BE2C (cell line): ENCODE data around the gene GOLGB1.
"Not testable (repeated sequence)": the region's sequence is repeated elsewhere in the genome, so short reads cannot be mapped to it uniquely, and the experiment has no call there.

Source experiments
- DNase-seq: peaks from one replicate; pipeline ENCODE4 v3.0.0-alpha.2; 2020
- H3K27me3 ChIP-seq: fragments of 250-450 bp; sonication (Bioruptor Pico); 2 replicates; pipeline ENCODE4 v1.5.1; 2020; ENCODE audit warnings: mild to moderate bottlenecking
- H3K36me3 ChIP-seq: fragments of 250-450 bp; sonication (Bioruptor Pico); 2 replicates; pipeline ENCODE4 v1.5.1; 2020; ENCODE audit warnings: mild to moderate bottlenecking
- H3K4me1 ChIP-seq: fragments of 250-450 bp; sonication (Bioruptor Pico); 2 replicates; pipeline ENCODE4 v1.5.1; 2020
- H3K4me3 ChIP-seq: 2 replicates; pipeline ENCODE4 v1.5.1; 2011; ENCODE audit warnings: low read depth, low read length
- H3K9me3 ChIP-seq: fragments of 250-450 bp; sonication (Bioruptor Pico); 2 replicates; pipeline ENCODE4 v1.5.1; 2020
- TF ChIP-seq, protein P1 (sequence below): IDR thresholded peaks from 2 replicates; pipeline ENCODE4 v1.5.1; 2012; ENCODE audit warnings: mild to moderate bottlenecking, low read depth, low read length

The GOLGB1 gene

GRCh38 chr3:121748680-121749275, 763 bp downstream of the GOLGB1 start:
- H3K9me3 ChIP-seq, result no peaks in the 10 kb centered on the region
- H3K4me3 ChIP-seq, result peak overlapping the region; percentile 91
- TF ChIP-seq, protein P1, sequence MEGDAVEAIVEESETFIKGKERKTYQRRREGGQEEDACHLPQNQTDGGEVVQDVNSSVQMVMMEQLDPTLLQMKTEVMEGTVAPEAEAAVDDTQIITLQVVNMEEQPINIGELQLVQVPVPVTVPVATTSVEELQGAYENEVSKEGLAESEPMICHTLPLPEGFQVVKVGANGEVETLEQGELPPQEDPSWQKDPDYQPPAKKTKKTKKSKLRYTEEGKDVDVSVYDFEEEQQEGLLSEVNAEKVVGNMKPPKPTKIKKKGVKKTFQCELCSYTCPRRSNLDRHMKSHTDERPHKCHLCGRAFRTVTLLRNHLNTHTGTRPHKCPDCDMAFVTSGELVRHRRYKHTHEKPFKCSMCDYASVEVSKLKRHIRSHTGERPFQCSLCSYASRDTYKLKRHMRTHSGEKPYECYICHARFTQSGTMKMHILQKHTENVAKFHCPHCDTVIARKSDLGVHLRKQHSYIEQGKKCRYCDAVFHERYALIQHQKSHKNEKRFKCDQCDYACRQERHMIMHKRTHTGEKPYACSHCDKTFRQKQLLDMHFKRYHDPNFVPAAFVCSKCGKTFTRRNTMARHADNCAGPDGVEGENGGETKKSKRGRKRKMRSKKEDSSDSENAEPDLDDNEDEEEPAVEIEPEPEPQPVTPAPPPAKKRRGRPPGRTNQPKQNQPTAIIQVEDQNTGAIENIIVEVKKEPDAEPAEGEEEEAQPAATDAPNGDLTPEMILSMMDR, result no peak
- DNase-seq, result no peak
- no peaks in the 10 kb centered on the region for H3K27me3 ChIP-seq
- peaks cover 5% of the 10 kb centered on the region; the same call in 1 of the 2 replicates for H3K4me1 ChIP-seq
- H3K36me3 ChIP-seq, result no peaks in the 10 kb centered on the region

- TF ChIP-seq, protein P1, result no peak
- H3K36me3 ChIP-seq, result no peaks in the 10 kb centered on the region
- DNase-seq, result no peak
- peaks cover 5% of the 10 kb centered on the region; the same call in 1 of the 2 replicates for H3K4me1 ChIP-seq
- no peaks in the 10 kb centered on the region for H3K27me3 ChIP-seq
- H3K4me3 ChIP-seq, result no peak overlapping the region
- H3K9me3 ChIP-seq, result peaks cover 3% of the 10 kb centered on the region; the same call in 1 of the 2 replicates
These were observed 1.6 kb downstream of the GOLGB1 start for GRCh38 chr3:121747976-121748375.

DNA sequence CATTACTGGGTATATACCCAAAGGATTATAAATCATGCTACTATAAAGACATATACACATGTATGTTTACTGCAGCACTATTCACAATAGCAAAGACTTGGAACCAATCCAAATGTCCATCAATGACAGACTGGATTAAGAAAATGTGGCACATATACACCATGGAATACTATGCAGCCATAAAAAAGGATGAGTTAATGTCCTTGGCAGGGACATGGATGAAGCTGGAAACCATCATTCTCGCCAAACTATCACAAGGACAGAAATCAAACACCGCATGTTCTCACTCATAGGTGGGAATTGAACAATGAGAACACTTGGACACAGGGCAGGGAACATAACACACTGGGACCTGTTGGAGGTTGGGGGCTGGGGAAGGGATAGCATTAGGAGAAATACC, 6.4 kb downstream of the GOLGB1 start:
- not testable (repeated sequence) for DNase-seq, H3K4me1 ChIP-seq, H3K9me3 ChIP-seq, H3K4me3 ChIP-seq, H3K27me3 ChIP-seq, H3K36me3 ChIP-seq

DNA sequence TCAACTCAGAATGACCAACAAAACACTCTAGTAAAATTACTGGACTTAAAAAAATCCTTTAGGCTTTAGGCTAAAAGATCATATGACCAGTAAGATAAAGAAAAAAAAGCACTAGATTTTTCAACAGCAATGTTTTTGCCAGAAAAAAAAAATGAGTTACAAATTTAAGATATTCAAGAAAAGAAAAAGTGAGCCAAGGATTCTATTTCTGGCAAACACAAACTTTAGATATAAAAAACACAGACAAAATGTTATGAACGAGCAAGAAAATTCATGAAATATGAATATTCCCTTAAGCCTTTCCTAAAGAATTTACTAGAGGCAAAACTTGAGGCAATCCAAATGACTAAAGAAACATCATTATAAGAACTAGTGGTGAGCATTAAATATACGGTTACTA, 8.6 kb downstream of the GOLGB1 start:
- H3K27me3 ChIP-seq, result no peaks in the 10 kb centered on the region
- DNase-seq, result no peak

GRCh38 chr3:121739902-121740301, 9.6 kb downstream of the GOLGB1 start:
- DNase-seq, result no peak
- Histone ChIP-seq H3K27me3 (no peaks in the 10 kb centered on the region), H3K36me3 (no peaks in the 10 kb centered on the region), H3K4me3 (no peak overlapping the region), H3K9me3 (peaks cover 4% of the 10 kb centered on the region; the same call in 1 of the 2 replicates), H3K4me1 (no peaks in the 10 kb centered on the region)
- TF ChIP-seq, protein P1, result no peak

More for the DNA sequence above, 8.6 kb downstream of the GOLGB1 start:
- TF ChIP-seq, protein P1, result no peak
- H3K36me3 ChIP-seq, result no peaks in the 10 kb centered on the region
- peaks cover 4% of the 10 kb centered on the region; the same call in 1 of the 2 replicates for H3K9me3 ChIP-seq
- H3K4me1 ChIP-seq, result no peaks in the 10 kb centered on the region
- H3K4me3 ChIP-seq, result no peak overlapping the region

GRCh38 chr3:121737644-121738043, 11.9 kb downstream of the GOLGB1 start:
- Histone ChIP-seq H3K36me3 (no peaks in the 10 kb centered on the region), H3K4me3 (no peak overlapping the region), H3K4me1 (no peaks in the 10 kb centered on the region), H3K9me3 (no peaks in the 10 kb centered on the region), H3K27me3 (no peaks in the 10 kb centered on the region)
- DNase-seq, result no peak
- TF ChIP-seq, protein P1, result no peak
